ENCODE measurements around the gene PHACTR2. TPM values are rescaled to one million over a fixed set of nuclear protein-coding genes. Genes with fewer than 3 reads are reported as not detected.
A peak's percentile ranks its signal among the peaks of the same experiment; 100 is the strongest.

PHACTR2 gene
- total RNA-seq, 1 donor from 2014 or later: 24.5 TPM

GRCh38 chr6:143802833-143803565, 125.2 kb downstream of the PHACTR2 start:
- TF ChIP-seq CTCF (IDR thresholded peaks at IDR 0.05; ENCODE audit: insufficient read depth, low read length, severe bottlenecking): no peak
- no peak for FAIRE-seq
- DNase-seq (ENCODE audit: low read depth): no peak
- no peak overlapping the region for H3K4me3 ChIP-seq (ENCODE audit: low read depth, low read length)
- peaks cover 3% of the 10 kb centered on the region for H3K36me3 ChIP-seq (ENCODE audit: control insufficient read depth, insufficient read depth, low read length)
- no peaks in the 10 kb centered on the region for H3K27me3 ChIP-seq (ENCODE audit: control insufficient read depth, insufficient read depth, low read length)

- FAIRE-seq (no peak), DNase-seq (ENCODE audit: low read depth) (no peak)
- Histone ChIP-seq H3K27me3 (ENCODE audit: control insufficient read depth, insufficient read depth, low read length) (no peaks in the 10 kb centered on the region), H3K36me3 (ENCODE audit: control insufficient read depth, insufficient read depth, low read length) (peaks cover 3% of the 10 kb centered on the region), H3K4me3 (ENCODE audit: low read depth, low read length) (no peak overlapping the region)
- no peak for TF ChIP-seq CTCF (IDR thresholded peaks at IDR 0.05; ENCODE audit: insufficient read depth, low read length, severe bottlenecking)
Observed at GRCh38 chr6:143803769-143804568, 126.2 kb downstream of the PHACTR2 start.

DNA sequence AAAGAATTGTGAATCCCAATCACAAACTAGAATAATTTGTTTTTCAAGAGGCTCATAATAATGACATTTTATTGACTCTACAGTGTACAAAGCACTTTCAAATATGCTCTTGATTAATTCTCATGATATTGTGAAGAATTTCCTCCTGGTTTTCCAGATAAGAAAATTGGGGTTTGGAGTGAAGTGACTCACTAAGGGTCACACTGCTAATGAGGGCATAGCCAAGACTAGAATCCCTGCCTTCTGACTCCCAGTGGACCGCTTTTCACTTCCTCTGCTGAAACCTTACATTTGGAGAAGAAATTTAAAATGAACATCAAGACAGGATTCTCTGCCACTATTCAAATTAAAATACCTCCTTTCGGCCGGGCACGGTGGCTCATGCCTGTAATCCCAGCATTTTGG, 127.1 kb downstream of the PHACTR2 start:
- no peak for FAIRE-seq

GRCh38 chr6:143806282-143807102, 128.7 kb downstream of the PHACTR2 start:
- DNase-seq (ENCODE audit: low read depth): peak; percentile 21
- H3K36me3 ChIP-seq (ENCODE audit: control insufficient read depth, insufficient read depth, low read length): peaks cover 3% of the 10 kb centered on the region
- no peak for FAIRE-seq
- H3K27me3 ChIP-seq (ENCODE audit: control insufficient read depth, insufficient read depth, low read length): no peaks in the 10 kb centered on the region
- no peak for TF ChIP-seq CTCF (IDR thresholded peaks at IDR 0.05; ENCODE audit: insufficient read depth, low read length, severe bottlenecking)
- no peak overlapping the region for H3K4me3 ChIP-seq (ENCODE audit: low read depth, low read length)

More for the DNA sequence above, 127.1 kb downstream of the PHACTR2 start:
- no peak for DNase-seq (ENCODE audit: low read depth)
- H3K27me3 ChIP-seq (ENCODE audit: control insufficient read depth, insufficient read depth, low read length): no peaks in the 10 kb centered on the region
- no peak overlapping the region for H3K4me3 ChIP-seq (ENCODE audit: low read depth, low read length)
- no peak for TF ChIP-seq CTCF (IDR thresholded peaks at IDR 0.05; ENCODE audit: insufficient read depth, low read length, severe bottlenecking)
- peaks cover 3% of the 10 kb centered on the region for H3K36me3 ChIP-seq (ENCODE audit: control insufficient read depth, insufficient read depth, low read length)

DNA sequence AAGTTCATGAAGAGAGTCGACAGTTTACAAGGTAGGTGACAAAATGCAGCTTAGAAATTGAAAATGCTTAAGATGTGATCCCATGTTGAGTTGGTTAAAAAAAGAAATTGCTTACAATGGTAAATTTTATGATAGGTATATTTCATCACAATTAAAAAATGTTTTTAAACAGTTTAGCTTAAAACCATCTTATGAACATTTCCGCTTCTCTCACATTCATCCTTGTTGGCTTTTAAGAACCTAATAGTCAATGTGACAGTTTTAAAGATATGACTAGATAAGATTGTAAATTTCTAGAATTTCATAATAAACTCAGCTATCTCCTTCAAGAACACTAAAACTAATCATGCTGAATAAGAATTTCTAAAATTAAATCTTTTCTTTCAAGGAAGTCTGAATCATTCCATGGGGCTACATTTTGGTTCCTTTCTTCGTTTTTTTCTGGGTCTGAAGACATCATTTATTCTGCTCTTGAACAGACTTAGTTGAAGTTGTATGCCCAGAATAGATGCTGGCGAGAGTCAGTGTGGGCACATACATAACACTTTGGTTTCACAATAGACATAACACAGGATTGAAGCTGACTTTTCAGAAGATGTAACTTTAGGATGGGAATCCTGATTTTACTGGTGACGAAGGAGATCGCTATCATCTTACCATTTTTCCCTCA, 129.5 kb downstream of the PHACTR2 start:
- Histone ChIP-seq H3K27me3 (ENCODE audit: control insufficient read depth, insufficient read depth, low read length) (no peaks in the 10 kb centered on the region), H3K36me3 (ENCODE audit: control insufficient read depth, insufficient read depth, low read length) (peaks cover 3% of the 10 kb centered on the region), H3K4me3 (ENCODE audit: low read depth, low read length) (no peak overlapping the region)
- TF ChIP-seq CTCF (IDR thresholded peaks at IDR 0.05; ENCODE audit: insufficient read depth, low read length, severe bottlenecking): no peak
- no peak for DNase-seq (ENCODE audit: low read depth)
- FAIRE-seq: no peak
